Activated naive CD4-positive, alpha-beta T cell treated with anti-CD3 and anti-CD28 coated beads, Interleukin-2, amount 10 ng/mL, durations not matched to agents 7 days and 5 days (primary cell): Measurements from ENCODE around the gene MBNL2.
A peak's percentile ranks its signal among the peaks of the same experiment; 100 is the strongest.

Experiments
- CTCF ChIA-PET: fragments of 350-600 bp; sonication (Branson Sonifier 250); formaldehyde crosslinking; loops from one replicate; lab custom pipeline; 2021; ENCODE audit warnings: antibody characterized with exemption; lab: Charles Lee
- DNase-seq: peaks from one replicate; pipeline ENCODE4 v3.0.0-alpha.2; 2020
- H3K27ac Mint-ChIP-seq: one replicate; pipeline ENCODE4 v1.8.0; 2021; ENCODE audit warnings: mild to moderate bottlenecking, moderate library complexity, mixed read lengths
- H3K27me3 Mint-ChIP-seq: one replicate; pipeline ENCODE4 v1.8.0; 2021; ENCODE audit warnings: mild to moderate bottlenecking, mixed read lengths
- H3K36me3 Mint-ChIP-seq: one replicate; pipeline ENCODE4 v1.8.0; 2021; ENCODE audit warnings: mixed read lengths
- H3K4me1 Mint-ChIP-seq: one replicate; pipeline ENCODE4 v1.8.0; 2021; ENCODE audit warnings: mixed read lengths
- H3K4me3 Mint-ChIP-seq: one replicate; pipeline ENCODE4 v1.8.0; 2021; ENCODE audit warnings: mild to moderate bottlenecking, moderate library complexity, mixed read lengths
- H3K9me3 Mint-ChIP-seq: one replicate; pipeline ENCODE4 v1.8.0; 2021; ENCODE audit warnings: mixed read lengths

MBNL2 gene

DNA sequence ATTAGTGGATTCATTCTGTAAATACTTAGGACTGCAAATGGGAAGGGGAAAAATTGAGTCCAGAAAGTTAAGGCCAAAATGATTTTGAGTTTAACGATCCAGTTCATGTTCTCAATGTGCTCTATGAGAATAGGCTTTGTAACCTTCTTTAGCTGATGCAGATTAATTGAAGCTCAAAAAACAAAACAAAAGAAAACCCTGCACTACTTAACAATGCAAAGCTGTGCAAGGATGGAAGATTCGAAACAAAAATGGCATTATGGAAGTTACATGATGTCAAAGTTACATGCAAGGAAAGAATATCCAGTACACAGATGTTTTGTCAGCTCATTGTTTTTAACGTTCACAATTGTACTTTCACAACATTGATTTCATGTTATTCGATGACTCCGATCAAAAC is 132.7 kb downstream of the MBNL2 start:
- CTCF ChIA-PET, result interaction anchor here (10.2 kb wide), 1 partner anchor 244 kb away, joined by 149 read pairs; no protein-coding TSS in a partner anchor
- Mint-ChIP-seq H3K9me3 (no peaks in the 10 kb centered on the region), H3K36me3 (peaks cover 2% of the 10 kb centered on the region), H3K27me3 (no peaks in the 10 kb centered on the region), H3K4me3 (no peak overlapping the region), H3K4me1 (no peaks in the 10 kb centered on the region), H3K27ac (no peak overlapping the region)
- DNase-seq, result no peak

DNA sequence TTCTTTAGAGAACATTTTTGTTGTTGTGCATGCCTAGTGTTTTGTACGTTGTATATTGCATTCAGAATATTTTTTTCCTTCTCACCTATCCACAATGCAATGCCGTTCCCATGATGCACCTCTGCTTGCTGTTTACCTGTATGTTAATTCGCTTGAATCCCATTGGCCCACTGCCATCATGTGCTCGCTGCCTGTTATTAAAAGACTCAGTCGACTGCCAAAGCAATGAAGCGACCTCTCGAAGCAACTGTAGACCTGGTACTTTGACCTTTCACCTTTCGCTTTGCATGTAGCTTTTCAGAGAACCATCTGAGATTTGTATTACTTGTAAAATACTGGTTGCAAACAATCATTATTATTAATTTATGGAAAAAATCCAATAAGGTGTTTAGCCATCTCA is 134.5 kb downstream of the MBNL2 start:
- H3K9me3 Mint-ChIP-seq, result no peaks in the 10 kb centered on the region
- CTCF ChIA-PET, result interaction anchor here (10.2 kb wide), 1 partner anchor 246 kb away, joined by 149 read pairs; no protein-coding TSS in a partner anchor
- H3K4me3 Mint-ChIP-seq, result no peak overlapping the region

DNA sequence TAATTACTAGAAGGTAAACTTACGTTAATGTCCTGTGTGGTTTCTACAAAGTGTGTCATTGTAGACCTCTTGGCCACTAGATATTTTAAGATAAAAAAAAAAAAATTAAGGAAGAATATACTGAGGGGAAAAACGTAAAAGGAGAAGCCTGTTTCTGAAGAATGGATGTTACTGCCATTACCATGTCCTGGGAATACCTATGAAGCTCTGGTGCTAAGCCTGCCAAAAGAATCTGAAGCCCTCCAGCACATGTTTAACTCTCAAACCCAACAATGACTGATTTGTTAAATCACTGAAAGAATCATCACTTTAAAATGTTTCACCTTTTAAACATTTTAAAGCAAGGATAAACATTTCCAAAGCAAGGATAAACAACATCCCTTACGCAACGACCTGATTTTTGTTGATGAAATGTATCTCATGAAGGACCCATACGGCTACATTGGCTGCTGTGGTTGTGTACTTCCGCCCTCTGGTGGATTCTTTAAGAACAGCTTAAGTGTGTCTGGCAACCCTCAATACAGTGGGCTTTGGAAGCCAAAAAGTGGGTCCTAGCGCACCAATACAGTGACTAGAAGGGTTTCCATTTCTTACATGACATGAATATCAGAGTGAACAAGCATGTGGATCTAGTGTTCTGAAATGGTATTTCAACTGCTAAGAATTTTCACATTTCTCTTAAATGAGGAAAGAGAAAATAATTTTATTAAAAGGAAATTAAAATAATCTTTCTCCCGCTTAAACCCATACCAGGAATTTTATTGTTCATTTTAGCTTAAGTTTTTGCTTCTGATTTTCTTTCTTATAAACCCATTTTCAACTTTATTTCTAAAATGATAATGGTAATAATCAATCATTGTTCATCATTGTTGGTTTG is 137.3 kb downstream of the MBNL2 start:
- Mint-ChIP-seq H3K27me3 (no peaks in the 10 kb centered on the region), H3K4me3 (no peak overlapping the region), H3K27ac (no peak overlapping the region), H3K4me1 (no peaks in the 10 kb centered on the region), H3K36me3 (no peaks in the 10 kb centered on the region), H3K9me3 (no peaks in the 10 kb centered on the region)
- CTCF ChIA-PET, result interaction anchor here (0.6 to 10.2 kb wide), 10 partner anchors 8 to 257 kb away, joined by 3 to 149 read pairs (median 4); no protein-coding TSS in a partner anchor
- peak; percentile 56 for DNase-seq

More for the DNA sequence above, 134.5 kb downstream of the MBNL2 start:
- Mint-ChIP-seq H3K27me3 (no peaks in the 10 kb centered on the region), H3K4me1 (no peaks in the 10 kb centered on the region), H3K36me3 (no peaks in the 10 kb centered on the region), H3K27ac (no peak overlapping the region)
- DNase-seq, result no peak

DNA sequence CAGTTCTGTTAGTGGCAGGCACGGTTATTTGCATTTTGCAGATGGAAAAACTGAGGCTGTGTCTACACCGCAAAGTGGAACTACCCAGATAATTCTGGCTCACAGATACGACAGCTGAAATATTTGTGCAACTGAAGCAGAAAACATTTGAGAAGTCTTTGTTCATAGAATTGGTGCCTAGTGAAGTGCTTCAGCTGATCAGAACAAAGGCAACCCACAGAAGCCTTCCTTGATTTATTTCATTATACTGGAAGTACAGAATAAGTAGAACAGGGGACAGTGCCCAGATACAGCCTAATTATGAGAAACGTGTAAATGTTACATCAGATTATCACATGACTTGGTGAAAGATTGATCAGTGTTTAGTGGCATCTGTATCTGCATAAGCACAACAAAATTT is 138.5 kb downstream of the MBNL2 start:
- CTCF ChIA-PET, result interaction anchor here (2.3 to 10.2 kb wide), 2 partner anchors 12 to 250 kb away, joined by 15 to 149 read pairs; no protein-coding TSS in a partner anchor
- no peaks in the 10 kb centered on the region for H3K27me3 Mint-ChIP-seq
- H3K27ac Mint-ChIP-seq, result no peak overlapping the region
- no peaks in the 10 kb centered on the region for H3K36me3 Mint-ChIP-seq
- no peaks in the 10 kb centered on the region for H3K4me1 Mint-ChIP-seq
- no peak for DNase-seq
- H3K4me3 Mint-ChIP-seq, result no peak overlapping the region
- no peaks in the 10 kb centered on the region for H3K9me3 Mint-ChIP-seq

DNA sequence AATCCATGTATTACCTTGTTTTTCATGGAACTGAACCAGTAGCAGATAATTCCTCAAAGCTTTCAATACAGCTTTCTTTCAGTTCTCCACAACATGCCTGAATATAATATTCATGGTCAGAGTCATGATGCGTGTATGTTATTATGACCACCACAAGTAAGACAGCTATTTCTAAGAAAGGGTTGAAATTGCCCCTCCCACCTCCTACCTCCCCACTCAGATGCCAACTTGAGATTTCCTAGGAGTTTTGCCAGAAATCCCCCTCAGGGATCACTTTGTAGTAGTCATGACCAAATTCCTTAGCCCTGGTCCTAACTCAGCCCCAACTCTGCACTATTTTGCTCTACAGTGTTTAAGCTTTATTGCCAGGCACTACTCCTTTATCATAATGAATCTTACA is 141.9 kb downstream of the MBNL2 start:
- CTCF ChIA-PET, result interaction anchor here (10.2 kb wide), 1 partner anchor 253 kb away, joined by 149 read pairs; no protein-coding TSS in a partner anchor
- no peak for DNase-seq
- Mint-ChIP-seq H3K36me3 (no peaks in the 10 kb centered on the region), H3K4me3 (no peak overlapping the region), H3K9me3 (no peaks in the 10 kb centered on the region), H3K27me3 (no peaks in the 10 kb centered on the region), H3K27ac (no peak overlapping the region), H3K4me1 (peaks cover 8% of the 10 kb centered on the region)

DNA sequence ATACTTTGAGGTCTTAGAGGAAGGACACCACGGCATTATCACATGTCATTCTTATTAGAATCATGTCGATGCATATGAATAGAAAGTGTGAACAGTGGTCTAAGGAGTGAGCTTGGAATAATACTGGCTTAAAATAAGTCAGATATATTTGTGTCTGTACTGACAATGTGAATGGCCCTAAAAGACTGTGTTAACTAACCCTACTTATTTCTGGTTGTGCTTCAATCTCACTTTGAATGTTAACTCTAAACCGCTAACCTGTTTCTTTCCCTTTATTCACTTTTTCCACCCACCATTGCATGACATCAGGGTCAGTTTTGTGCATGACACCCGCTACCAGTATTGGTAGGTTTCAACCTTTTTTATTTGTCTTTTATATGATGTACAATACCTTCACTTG is 142.7 kb downstream of the MBNL2 start:
- H3K4me1 Mint-ChIP-seq, result peaks cover 13% of the 10 kb centered on the region
- no peaks in the 10 kb centered on the region for H3K9me3 Mint-ChIP-seq

DNA sequence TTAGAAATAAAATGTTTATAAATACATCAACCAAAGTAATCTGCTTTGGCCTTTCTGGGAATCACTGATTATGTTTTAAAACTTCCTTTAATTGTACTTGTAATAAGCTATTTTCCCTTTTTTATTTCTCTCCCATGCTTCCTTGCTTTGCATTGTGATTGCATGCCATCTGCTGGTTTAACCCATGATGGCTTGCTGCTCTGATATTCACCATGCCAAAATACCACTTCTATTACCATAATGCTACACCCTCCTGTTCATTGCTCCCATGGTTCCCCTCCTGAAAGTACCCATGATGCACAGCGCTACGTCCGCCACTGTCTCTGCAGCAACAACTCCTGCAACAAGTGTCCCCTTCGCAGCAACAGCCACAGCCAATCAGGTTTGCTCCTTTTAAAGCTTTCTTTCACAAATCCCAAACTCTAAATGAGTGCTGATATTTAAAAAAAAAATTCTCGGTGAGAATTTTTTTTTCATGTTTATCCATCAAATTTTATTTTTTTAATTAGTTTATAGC is 144.1 kb downstream of the MBNL2 start:
- no peak overlapping the region for H3K4me3 Mint-ChIP-seq
- CTCF ChIA-PET, result interaction anchor here (1.1 to 1.3 kb wide), 2 partner anchors 30 to 163 kb away, joined by 3 to 4 read pairs; no protein-coding TSS in a partner anchor
- H3K27me3 Mint-ChIP-seq, result no peaks in the 10 kb centered on the region
- H3K27ac Mint-ChIP-seq, result no peak overlapping the region
- DNase-seq, result no peak
- H3K4me1 Mint-ChIP-seq, result peaks cover 13% of the 10 kb centered on the region
- H3K9me3 Mint-ChIP-seq, result no peaks in the 10 kb centered on the region
- H3K36me3 Mint-ChIP-seq, result no peaks in the 10 kb centered on the region

More for the DNA sequence above, 142.7 kb downstream of the MBNL2 start:
- no peaks in the 10 kb centered on the region for H3K36me3 Mint-ChIP-seq
- no peaks in the 10 kb centered on the region for H3K27me3 Mint-ChIP-seq
- no peak for DNase-seq
- CTCF ChIA-PET, result interaction anchor here (10.2 kb wide), 1 partner anchor 254 kb away, joined by 149 read pairs; no protein-coding TSS in a partner anchor
- no peak overlapping the region for H3K4me3 Mint-ChIP-seq
- no peak overlapping the region for H3K27ac Mint-ChIP-seq

DNA sequence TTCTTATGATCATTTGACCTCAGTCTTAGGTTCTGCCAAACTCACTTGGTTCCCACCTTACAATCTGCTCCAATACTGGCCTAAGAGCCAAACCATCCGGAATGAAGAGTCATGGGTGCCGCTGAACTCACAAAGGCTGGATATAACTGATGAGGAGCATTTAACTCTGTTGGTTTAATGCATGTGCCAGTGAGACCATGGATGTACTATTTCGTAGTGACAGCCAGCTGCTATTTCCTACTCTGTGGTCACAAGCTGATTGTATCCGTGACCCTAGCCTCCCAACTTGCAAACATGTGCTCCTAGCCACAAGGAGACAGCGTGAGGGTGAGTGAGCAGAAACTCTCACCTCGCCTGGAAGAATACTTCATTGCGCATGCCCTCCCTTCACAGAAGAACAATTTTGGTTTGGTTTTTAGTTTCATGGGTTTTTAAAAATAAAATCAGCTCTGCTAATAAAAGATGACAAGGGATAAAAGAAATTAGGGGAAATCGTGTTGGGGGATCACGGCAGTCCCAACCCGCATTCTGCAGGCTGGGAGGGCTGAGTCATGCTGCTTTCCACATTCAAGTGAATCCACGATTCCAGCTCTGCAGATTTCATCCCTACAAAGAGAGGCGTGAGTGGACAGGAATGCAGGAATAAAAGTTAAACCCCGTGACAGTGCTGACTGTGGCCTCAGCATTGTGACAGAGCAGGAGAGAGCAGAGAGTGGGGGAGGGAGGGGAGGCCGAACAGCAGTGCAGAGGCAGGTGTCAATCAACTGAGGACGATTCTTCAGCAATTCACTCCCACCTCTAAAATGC is 145.1 kb downstream of the MBNL2 start:
- H3K9me3 Mint-ChIP-seq, result no peaks in the 10 kb centered on the region
- H3K36me3 Mint-ChIP-seq, result no peaks in the 10 kb centered on the region
- no peaks in the 10 kb centered on the region for H3K27me3 Mint-ChIP-seq
- no peak overlapping the region for H3K4me3 Mint-ChIP-seq
- no peak overlapping the region for H3K27ac Mint-ChIP-seq
- CTCF ChIA-PET, result interaction anchor here (1.1 to 1.6 kb wide), 3 partner anchors 8 to 162 kb away, joined by 3 to 7 read pairs (median 4); no protein-coding TSS in a partner anchor
- DNase-seq, result no peak
- H3K4me1 Mint-ChIP-seq, result peaks cover 13% of the 10 kb centered on the region

DNA sequence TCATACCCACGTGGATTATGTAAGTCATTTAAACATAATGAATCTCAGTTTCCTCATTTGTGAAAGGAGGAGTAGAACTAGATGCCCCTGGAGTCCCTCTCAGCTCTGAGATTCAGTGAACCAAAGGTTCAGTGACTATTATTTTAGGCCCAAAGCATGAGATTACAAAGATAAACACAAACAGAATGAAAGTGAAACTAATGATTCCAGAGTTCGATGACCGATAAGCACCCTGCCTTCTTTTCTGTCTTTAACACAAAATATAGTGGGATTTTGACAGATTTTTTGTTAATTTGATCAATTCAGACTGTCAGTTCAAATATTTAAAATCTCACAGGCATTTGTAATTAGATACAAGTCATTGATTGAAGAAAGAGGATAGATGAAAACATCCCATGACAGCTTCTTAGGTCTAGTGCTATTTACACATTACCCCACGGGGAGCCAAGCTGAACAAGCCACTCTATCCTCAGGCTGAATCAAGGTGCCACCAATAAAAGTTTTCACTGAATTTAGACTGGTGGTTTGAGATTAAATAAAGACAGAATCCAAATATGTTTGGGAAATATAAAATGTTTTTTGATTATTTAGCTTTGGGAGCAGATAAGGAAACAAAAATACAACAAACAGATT is 147.2 kb downstream of the MBNL2 start:
- Mint-ChIP-seq H3K27ac (peak overlapping the region; percentile 85), H3K4me3 (peak overlapping the region; percentile 69), H3K27me3 (no peaks in the 10 kb centered on the region), H3K4me1 (peaks cover 13% of the 10 kb centered on the region), H3K36me3 (no peaks in the 10 kb centered on the region), H3K9me3 (no peaks in the 10 kb centered on the region)
- CTCF ChIA-PET, result interaction anchor here (0.9 to 1.7 kb wide), 3 partner anchors 10 to 260 kb away, joined by 3 to 9 read pairs (median 5); no protein-coding TSS in a partner anchor
- DNase-seq, result no peak

DNA sequence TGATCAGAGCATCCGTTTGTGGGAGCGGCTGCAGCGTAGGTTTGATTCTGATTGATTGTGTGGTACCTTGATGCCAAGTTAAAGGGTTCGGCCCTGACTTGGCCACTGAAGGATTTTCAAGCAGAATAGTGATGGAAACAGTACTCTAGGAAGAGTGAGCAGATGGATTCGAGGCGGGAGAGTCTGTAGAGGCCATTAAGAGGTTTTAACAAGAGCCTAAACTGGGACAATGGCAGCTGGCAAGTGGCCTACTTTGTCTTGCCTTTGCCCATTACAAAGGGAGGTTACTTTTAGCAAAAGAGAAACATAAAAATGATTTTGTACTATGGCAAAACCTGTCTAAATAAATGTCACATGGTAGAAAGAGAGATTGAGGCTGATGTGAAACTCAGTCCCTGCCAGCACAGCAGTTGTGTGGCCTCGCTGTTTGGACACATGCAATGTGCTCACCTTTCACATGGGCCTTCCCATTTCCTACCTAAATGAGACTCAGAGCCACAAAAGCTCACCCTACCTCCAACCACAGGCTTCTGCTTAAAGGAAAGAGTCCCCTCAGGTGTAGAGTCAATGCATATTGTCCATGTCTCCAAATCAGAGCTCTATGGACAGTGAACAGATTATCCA is 149.5 kb downstream of the MBNL2 start:
- Mint-ChIP-seq H3K9me3 (no peaks in the 10 kb centered on the region), H3K36me3 (no peaks in the 10 kb centered on the region), H3K27me3 (no peaks in the 10 kb centered on the region), H3K27ac (no peak overlapping the region), H3K4me1 (peaks cover 13% of the 10 kb centered on the region), H3K4me3 (no peak overlapping the region)
- no peak for DNase-seq
- CTCF ChIA-PET, result interaction anchor here (1.1 kb wide), 1 partner anchor 263 kb away, joined by 4 read pairs; no protein-coding TSS in a partner anchor

DNA sequence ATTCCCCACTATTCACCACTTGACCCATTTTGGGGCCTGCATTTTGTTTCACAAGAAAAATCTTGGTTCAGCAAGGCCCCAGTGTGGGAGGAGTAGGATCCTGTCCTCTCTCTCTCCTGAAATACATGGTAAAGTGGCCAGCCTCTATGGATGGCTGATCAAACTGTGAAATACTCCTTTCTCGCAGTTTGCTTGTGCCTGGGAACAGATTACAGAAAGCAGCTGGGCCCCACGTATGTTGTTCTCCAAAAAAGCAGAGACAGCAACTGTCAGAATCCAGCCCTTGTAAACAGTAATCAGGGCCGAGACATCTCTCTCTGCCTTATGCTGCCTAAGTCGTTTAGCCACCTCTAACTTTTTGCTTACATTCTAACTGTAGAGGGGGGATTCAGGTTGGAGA is 150.8 kb downstream of the MBNL2 start:
- CTCF ChIA-PET, result no interaction called here
- no peaks in the 10 kb centered on the region for H3K9me3 Mint-ChIP-seq
- no peak for DNase-seq
- no peaks in the 10 kb centered on the region for H3K27me3 Mint-ChIP-seq
- H3K27ac Mint-ChIP-seq, result no peak overlapping the region
- H3K4me1 Mint-ChIP-seq, result peaks cover 13% of the 10 kb centered on the region
- H3K4me3 Mint-ChIP-seq, result no peak overlapping the region
- no peaks in the 10 kb centered on the region for H3K36me3 Mint-ChIP-seq

DNA sequence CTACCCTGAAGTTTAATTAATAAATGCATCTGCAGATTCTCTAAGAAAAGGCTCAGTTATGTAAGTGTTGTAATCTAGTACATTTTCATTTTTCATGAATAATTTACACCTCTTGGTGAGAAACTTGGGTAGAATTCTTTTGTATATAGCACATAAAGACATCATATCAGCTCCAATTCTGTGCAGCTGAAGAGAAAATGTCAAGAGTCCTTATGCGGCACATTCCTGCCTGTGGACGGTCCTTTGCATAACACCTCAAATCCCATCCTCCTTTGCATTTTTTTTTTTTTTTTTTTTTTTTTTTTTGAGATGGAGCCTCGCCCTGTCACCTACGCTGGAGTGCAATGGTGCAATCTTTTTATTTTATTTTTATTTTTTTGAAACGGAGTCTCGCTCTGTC is 151.7 kb downstream of the MBNL2 start:
- CTCF ChIA-PET, result interaction anchor here (0.7 kb wide), 1 partner anchor 44 kb away, joined by 4 read pairs; no protein-coding TSS in a partner anchor
- no peak overlapping the region for H3K27ac Mint-ChIP-seq
- no peak for DNase-seq

DNA sequence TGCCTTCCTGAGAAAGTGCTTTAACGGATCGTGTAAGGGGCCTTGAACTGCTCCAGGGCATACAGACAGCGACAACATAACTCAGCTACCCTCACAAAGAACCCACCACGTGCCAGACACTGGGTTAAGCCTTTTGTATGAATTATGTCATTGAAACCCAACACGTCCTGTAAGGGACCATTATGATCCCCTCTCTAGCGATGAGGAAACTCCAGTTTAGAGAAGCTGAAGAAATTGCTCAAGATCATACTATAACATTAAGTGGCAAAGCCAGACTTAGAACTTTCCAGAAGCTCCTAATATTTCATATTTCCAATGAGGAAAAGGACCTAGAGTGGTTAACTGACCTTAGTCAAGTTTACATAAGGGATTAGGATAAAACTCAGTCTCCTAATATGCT is 154.8 kb downstream of the MBNL2 start:
- H3K4me1 Mint-ChIP-seq, result no peaks in the 10 kb centered on the region
- no peaks in the 10 kb centered on the region for H3K27me3 Mint-ChIP-seq
- H3K27ac Mint-ChIP-seq, result no peak overlapping the region
- no peak for DNase-seq
- no peak overlapping the region for H3K4me3 Mint-ChIP-seq
- CTCF ChIA-PET, result no interaction called here
- H3K9me3 Mint-ChIP-seq, result no peaks in the 10 kb centered on the region
- H3K36me3 Mint-ChIP-seq, result no peaks in the 10 kb centered on the region

More for the DNA sequence above, 151.7 kb downstream of the MBNL2 start:
- no peak overlapping the region for H3K4me3 Mint-ChIP-seq
- peaks cover 8% of the 10 kb centered on the region for H3K4me1 Mint-ChIP-seq
- no peaks in the 10 kb centered on the region for H3K9me3 Mint-ChIP-seq
- no peaks in the 10 kb centered on the region for H3K36me3 Mint-ChIP-seq
- no peaks in the 10 kb centered on the region for H3K27me3 Mint-ChIP-seq
